Measurements from ENCODE around the gene KRTAP12-1.

DNA sequence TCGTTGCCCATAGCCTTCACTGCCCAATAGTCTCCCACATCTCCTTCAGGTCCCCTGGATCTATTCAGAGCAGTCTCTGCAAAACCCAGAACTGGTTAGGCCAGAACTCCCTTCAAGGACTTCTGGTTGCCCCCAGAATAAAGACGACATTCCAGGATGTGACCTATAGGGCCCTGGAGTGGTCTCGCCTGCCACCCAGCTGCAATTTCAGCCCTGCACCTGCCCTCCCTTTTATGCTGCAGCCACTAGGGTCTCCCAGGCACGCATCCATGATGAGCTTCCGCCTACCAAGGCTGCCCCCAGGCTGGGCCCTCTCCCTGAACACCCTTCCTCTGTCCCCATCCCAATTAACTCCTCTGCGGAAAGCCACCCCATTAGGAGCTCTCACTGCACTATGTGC lies 36.6 kb upstream of the KRTAP12-1 start:
- TF ChIP-seq, protein P1, sequence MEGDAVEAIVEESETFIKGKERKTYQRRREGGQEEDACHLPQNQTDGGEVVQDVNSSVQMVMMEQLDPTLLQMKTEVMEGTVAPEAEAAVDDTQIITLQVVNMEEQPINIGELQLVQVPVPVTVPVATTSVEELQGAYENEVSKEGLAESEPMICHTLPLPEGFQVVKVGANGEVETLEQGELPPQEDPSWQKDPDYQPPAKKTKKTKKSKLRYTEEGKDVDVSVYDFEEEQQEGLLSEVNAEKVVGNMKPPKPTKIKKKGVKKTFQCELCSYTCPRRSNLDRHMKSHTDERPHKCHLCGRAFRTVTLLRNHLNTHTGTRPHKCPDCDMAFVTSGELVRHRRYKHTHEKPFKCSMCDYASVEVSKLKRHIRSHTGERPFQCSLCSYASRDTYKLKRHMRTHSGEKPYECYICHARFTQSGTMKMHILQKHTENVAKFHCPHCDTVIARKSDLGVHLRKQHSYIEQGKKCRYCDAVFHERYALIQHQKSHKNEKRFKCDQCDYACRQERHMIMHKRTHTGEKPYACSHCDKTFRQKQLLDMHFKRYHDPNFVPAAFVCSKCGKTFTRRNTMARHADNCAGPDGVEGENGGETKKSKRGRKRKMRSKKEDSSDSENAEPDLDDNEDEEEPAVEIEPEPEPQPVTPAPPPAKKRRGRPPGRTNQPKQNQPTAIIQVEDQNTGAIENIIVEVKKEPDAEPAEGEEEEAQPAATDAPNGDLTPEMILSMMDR (IDR thresholded peaks at IDR 0.05; ENCODE audit: control extremely low read depth in 1 of 3, insufficient read depth in 1 of 3, low read depth in 1 of 3, low read length in 3 of 3) = peak; percentile 64 to 86 (median 69)
- TF ChIP-seq POLR2A (IDR thresholded peaks at IDR 0.05; ENCODE audit: control extremely low read depth in 1 of 2, low read depth in 2 of 2, low read length in 2 of 2) = no peak

All from H1 (cell line).